HS-5 (cell line): ENCODE results near the gene NRIP1.
"Not testable (repeated sequence)": the region's sequence is repeated elsewhere in the genome, so short reads cannot be mapped to it uniquely, and the experiment has no call there.

ENCODE experiments used
- DNase-seq: peaks from one replicate; pipeline ENCODE4 v3.0.0-alpha.2; 2012; ENCODE audit warnings: low read depth

NRIP1 gene

DNA sequence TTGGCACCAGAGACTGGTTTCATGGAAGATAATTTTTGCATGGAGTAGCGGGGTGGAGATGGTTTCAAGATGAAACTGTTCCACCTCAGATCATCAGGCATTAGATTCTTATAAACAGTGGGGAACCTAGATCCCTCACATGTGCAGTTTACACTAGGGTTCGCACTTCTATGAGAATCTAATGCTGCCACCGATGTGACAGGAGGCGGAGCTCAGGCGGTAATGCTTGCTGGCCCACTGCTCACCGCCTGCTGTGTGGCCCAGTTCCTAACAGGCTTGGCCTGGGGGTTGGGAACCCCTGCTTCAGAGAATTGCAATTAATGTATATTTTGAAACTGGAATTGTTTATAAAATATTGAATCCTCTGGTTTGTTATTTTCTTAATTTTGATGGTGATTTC, 92.1 kb downstream of the NRIP1 start:
- no peak for DNase-seq

- DNase-seq, result no peak
Measured at GRCh38 chr21:14968821-14969220, 96.0 kb downstream of the NRIP1 start.

- no peak for DNase-seq
Measured at GRCh38 chr21:14968029-14968428, 96.8 kb downstream of the NRIP1 start.

DNA sequence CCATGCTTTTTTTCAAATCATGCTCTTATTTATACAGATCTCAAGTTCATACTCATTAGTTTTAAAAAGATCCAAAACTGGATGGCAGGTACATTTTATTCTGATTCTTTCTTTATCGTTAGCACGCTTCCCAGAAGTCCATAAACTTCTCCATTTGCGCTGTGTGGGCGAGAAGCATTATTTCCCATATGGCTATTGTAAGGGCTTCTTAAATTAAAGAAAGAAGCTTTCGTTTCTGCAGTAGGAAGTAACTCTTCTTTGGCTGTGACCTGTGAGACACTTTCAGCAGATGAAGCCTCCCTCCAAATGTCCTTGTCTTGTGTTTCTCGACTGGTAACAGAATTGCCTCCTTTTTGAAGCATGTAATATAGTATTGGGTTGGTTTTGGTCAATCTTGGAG, 100.2 kb downstream of the NRIP1 start:
- no peak for DNase-seq

DNA sequence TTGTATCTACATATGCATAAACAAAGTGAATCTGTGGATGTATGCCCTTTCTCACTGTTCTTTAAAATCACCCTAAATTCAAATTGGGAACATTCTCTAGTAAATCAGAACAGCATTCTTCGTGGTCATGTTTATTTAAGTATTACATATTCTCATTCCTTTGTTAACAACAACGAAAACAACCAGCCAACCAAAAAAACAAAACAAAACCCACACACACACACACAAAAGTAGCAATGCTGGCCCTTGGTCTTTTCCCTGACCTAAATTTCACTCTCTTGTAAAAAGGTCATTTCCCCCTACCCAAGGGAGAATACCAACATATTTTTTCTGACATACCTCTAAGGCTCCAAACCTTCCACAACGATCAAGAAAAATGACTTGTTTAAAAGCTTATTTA, 102.6 kb downstream of the NRIP1 start:
- DNase-seq, result no peak

- no peak for DNase-seq
Measured at GRCh38 chr21:14961502-14961901, 103.3 kb downstream of the NRIP1 start.

DNA sequence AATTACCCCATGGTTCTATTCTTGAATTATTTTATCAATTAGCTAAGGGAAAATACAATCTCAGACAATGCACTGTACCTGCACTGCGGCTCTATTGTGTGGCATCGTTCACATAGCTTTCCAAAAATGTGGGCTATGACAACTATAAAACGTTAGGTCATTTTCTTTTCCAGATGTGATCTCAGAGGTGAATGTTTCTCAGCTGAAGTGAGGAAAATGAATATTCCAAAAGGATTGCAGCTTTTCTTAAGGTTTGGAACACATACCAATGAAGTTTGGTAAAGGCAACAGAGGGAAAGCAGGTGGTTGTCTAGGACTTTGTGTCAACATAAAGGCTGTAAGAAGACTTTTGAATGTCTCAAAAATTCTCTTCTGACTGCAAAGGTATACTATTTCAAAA, 105.5 kb downstream of the NRIP1 start:
- peak; percentile 47 for DNase-seq

DNA sequence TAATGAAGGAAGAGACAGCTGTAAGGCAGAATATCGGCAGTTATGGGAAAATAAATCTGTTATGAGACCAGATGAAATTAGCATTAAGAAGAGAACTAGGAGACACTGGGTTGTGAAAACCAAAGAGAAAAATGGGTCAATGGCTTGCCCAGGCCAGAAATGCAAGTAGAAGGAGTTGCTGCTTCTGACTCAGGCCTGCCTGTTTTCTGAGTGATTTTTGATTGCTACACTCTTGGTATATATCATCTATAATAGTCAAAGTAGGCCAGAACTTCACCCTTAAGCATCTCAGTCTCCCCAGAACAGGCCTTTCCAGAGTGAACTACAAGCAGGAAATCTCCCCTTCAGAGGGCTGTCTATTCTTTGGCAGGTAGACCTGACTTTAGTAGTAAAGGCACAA, 107.0 kb downstream of the NRIP1 start:
- no peak for DNase-seq

GRCh38 chr21:14956807-14957206, 108.0 kb downstream of the NRIP1 start:
- DNase-seq, result peak; percentile 82

- DNase-seq, result no peak
Measured at GRCh38 chr21:14955936-14956520, 108.8 kb downstream of the NRIP1 start.

DNA sequence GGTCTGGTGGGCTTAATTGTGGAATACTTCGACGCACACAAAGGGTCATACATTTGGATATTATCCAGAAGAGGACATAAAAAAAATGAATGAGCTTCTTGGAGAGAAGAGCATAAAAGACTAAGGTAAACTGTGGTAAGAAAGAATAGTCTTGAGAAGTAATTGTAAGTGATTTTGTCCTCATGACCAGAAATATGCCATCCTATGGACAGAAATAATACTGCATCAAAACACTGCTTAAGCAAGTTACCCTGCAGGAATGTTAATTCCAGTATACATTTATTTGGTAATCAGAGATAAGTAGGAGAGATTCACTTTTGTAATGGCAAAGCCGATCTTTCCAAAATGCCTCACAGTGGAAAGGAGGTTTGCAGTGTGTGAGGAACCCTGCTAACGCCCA, 111.9 kb downstream of the NRIP1 start:
- no peak for DNase-seq

DNA sequence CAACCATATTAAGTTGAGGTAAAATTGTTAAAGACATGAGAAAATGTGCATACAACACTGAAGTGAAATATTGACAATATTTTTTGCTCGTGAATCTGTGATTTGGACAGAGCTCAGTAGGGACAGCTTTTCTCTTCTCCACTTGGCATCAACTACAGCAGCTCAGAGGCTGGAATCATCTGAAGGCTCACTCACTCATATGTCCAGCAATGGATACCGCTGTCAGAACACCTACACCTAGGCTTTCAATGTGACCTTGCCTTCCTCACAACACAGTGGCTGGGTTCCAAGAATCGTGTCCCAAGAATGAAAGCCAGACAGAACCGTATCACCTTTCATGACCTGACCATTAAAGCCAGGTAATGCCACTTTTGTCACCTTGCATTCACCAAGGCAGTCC, 115.2 kb downstream of the NRIP1 start:
- DNase-seq, result no peak

GRCh38 chr21:14947613-14948160, 117.1 kb downstream of the NRIP1 start:
- no peak for DNase-seq

DNA sequence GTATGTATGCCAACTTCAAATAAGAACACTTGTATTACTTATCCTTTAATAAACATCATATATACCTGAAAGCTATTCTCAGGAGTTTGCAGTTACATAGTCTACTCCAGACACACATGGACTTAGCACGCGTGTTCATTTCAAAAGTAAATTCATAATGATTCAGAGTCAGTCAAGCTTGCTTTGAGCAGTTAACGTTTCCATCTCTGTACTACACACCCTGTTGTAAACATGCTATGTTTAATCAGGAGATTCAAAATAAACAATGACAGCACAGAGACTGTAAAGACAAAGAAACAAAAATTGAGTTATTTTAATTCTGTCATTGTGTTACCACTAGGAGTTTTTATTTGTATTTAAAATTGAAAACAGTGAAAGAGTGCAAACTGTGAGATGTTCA, 119.6 kb downstream of the NRIP1 start:
- DNase-seq, result no peak

GRCh38 chr21:14943616-14944015, 121.2 kb downstream of the NRIP1 start:
- no peak for DNase-seq

DNA sequence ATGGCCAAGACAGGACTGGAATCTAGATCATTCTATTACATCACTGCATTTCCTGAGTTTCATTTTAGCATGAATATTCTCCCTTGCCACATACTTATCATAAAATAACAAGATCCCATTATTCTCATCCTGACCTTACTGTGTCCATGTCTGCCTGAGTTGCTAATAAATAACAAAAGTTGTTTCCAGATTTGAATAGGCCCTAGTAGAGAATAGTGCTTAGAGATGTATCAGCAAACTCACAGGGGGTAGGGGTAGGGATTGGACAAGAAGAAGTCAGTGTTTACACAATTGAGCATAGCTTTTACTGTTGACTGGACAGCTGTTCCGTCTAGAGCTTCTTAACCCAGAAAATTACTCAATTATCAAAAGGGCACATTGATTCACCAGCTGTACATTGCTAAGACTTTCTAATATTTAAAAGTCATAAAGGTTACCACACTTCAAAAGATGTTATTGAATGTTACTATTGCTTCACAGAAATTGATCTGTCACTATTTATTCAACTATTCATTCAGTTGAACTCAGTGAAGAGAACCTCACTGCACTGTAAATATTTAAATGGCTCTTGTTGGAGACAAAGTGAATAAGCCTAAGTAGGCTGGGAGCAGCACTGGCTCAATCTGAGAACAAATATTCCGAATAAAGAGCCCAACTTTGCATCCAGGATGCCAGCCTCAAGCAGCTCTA, 121.9 kb downstream of the NRIP1 start:
- no peak for DNase-seq

- not testable (repeated sequence) for DNase-seq
Measured at GRCh38 chr21:14927324-14927723, 137.5 kb downstream of the NRIP1 start.

DNA sequence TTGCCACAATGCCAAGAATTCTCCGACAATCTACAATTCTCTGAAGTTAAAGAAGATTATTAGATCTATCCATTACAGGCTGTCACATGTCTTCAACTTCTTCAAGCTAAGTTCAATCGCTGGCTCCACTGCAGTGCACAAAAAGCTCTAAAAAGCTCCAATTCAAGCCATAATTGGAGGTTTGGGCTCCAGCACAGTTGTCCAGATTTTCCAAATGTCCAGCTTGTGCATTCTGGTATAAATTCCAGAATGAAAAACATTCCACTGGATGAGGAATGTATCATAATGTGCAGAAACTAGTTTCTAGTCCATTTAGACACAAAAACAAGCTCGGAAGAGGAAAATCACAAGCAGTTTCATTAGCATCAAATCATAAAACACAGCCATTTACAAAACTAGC, 138.6 kb downstream of the NRIP1 start:
- no peak for DNase-seq

DNA sequence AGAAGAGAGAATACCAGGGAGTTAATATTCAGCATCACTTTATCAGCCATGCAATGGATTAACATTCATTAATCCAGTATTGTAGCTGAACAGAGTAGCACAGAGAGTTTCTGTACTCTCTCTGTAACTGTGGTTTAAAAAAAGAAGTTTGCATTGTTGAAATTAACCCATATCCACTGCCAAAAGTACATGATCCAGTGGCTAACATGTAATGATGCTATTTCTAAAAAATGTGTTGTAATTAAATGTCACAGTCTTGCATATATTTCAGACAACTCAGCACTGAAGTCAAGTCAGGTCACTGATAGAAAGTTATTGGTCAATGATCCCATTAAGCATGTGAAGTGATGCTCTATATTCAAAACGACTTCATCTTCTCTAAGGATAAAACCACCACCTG, 141.3 kb downstream of the NRIP1 start:
- DNase-seq, result peak; percentile 64

DNA sequence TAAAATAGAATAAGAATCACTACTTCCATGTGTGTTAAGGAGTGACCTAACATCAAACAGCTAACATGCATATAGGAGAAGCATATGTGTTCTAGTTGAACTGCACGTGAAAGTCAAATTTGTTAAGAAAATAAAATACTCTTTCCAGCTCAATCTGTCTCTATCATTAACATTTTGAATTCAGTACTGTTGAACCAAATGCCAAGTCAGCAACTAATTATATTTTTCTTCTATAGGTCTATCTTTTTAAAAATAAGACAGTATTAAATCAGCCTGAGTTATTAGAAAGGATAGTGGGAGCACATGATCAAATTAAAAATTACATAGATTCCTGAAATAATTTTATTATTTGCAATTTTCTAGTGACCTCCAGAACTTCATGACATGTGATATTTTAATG, 141.8 kb downstream of the NRIP1 start:
- no peak for DNase-seq

- no peak for DNase-seq
Measured at GRCh38 chr21:14918527-14918926, 146.3 kb downstream of the NRIP1 start.

GRCh38 chr21:14917762-14918161, 147.0 kb downstream of the NRIP1 start:
- DNase-seq, result no peak

GRCh38 chr21:14916676-14917141, 148.1 kb downstream of the NRIP1 start:
- DNase-seq, result no peak

DNA sequence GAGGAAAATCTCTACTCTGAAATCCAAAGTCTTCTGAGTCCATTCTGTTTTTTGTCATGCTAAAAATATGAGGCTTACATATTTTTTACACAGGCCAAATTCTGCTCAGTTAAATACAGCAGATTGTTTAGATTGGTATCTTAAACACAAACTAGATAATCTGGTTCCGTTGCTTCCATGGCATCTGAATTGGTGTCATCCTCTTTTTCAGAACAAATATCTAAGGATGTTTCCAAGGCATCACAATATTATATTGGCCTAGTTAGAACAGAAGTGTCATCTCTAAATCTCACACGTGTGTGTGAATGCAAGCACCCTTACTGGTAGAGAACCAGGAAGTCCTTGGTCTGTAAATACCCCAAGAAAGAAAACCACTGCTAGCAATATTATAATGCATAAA, 151.2 kb downstream of the NRIP1 start:
- no peak for DNase-seq
